ENCODE measurements around the gene C1QTNF1. TPM values are rescaled to one million over a fixed set of nuclear protein-coding genes. Genes with fewer than 3 reads are reported as not detected.
A peak's percentile ranks its signal among the peaks of the same experiment; 100 is the strongest.

C1QTNF1 gene
- total RNA-seq, 1 experiment from 2014 or later: 4.0 TPM

DNA sequence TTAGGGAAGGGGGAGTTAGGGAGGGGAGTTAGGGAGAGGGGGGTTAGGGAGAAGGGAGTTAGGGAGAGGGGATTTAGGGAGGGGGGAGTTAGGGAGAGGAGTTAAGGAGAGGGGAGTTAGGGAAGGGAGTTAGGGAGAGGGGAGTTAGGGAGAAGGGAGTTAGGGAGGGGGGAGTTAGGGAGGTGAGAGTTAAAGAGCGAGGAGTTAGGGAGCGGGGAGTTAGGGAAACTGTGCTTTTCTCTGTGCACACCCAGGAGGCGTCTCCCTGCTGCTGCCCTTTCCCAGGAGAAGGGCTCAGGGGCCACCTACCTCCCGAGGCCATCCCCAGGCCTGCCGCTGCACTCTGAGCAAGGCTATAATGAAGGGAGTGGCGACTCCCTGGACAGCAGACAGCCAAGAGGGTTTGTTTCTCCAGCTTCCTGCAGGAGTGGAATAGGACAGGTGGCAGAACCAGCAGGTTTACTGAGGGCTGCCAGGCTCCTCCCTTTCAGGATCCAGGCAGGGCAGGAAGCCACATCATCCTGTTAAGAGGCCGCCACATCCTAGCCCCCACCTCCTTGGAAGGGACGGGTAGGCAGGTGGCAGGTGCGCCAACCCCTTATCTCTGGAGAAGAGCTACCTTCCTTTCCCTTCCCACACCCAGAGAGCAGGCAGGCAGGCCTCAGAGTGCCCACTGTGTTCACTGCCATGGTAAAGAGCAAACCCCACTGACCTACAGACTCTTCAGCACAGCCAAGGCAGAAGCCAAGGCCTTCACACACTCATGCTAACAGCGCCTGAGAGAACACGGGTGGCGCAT lies 18.7 kb upstream of the C1QTNF1 start:
- Histone ChIP-seq H3K27ac (ENCODE audit: low read depth, low read length) (no peak overlapping the region; the same call in 1 of the 2 replicates), H4K20me1 (ENCODE audit: insufficient read depth) (no peaks in the 10 kb centered on the region), H2AFZ (ENCODE audit: low read depth, low read length, poor library complexity, severe bottlenecking) (no peak overlapping the region), H3K4me2 (ENCODE audit: low read length) (peak overlapping the region; percentile 10; the same call in 1 of the 2 replicates), H3K4me3 (replicated peaks in 1 of 2; ENCODE audit: low read depth in 1 of 2, low read length in 2 of 2) (no peak overlapping the region), H3K9me2 (ENCODE audit: insufficient read depth) (no peaks in the 10 kb centered on the region), H3K36me3 (ENCODE audit: control insufficient read depth in 1 of 2, insufficient read depth in 2 of 2, low read length in 2 of 2) (peaks cover 4 to 14% of the 10 kb centered on the region in 2 experiments; a peak in 2 of 4 replicates), H3K9me3 (ENCODE audit: control insufficient read depth in 1 of 2, insufficient read depth in 1 of 2, low read depth in 1 of 2, low read length in 2 of 2) (no peaks in the 10 kb centered on the region), H3K9ac (ENCODE audit: low read length) (no peak overlapping the region), H3K79me2 (ENCODE audit: insufficient read depth, low read length) (peaks cover 87% of the 10 kb centered on the region), H3K4me1 (ENCODE audit: control insufficient read depth in 1 of 2, insufficient read depth in 2 of 2, low read length in 2 of 2) (peaks cover 17 to 40% of the 10 kb centered on the region in 2 experiments), H3K27me3 (ENCODE audit: insufficient read depth, low read length) (no peaks in the 10 kb centered on the region)
- intact Hi-C loops (cut with micrococcal nuclease): no loop called here
- ATAC-seq: peak; percentile 7; the same call in 1 of the 2 replicates
- BruUV-seq (replicated peaks): no TSS peak
- POLR2A ChIA-PET: no interaction called here
- no peak for DNase-seq (ENCODE audit: low read depth, low spot score)
- RAD21 ChIA-PET (ENCODE audit: low non-redundant PET in 1 of 2, low total read pairs in 2 of 2, uncharacterized antibody in 2 of 2, unreplicated experiment in 2 of 2): no interaction called here
- CTCF ChIA-PET: no interaction called here
- TF ChIP-seq SP1 (IDR thresholded peaks at IDR 0.05; ENCODE audit: low read depth) (no peak), CBX3 (IDR thresholded peaks at IDR 0.05; ENCODE audit: low read depth) (no peak), FOSL1 (IDR thresholded peaks at IDR 0.05; ENCODE audit: low read depth) (no peak), SIN3A (IDR thresholded peaks at IDR 0.05; ENCODE audit: low read depth) (no peak), ZFX (IDR thresholded peaks at IDR 0.05) (no peak), POLR2AphosphoS5 (IDR thresholded peaks at IDR 0.05; ENCODE audit: low read depth, low read length) (no peak), ELF1 (IDR thresholded peaks at IDR 0.05; ENCODE audit: borderline replicate concordance, low read depth) (no peak), RAD21 (IDR thresholded peaks at IDR 0.05; ENCODE audit: low read depth) (no peak)
- TF ChIP-seq, protein P1, sequence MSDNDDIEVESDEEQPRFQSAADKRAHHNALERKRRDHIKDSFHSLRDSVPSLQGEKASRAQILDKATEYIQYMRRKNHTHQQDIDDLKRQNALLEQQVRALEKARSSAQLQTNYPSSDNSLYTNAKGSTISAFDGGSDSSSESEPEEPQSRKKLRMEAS (IDR thresholded peaks at IDR 0.05): no peak
- TF ChIP-seq, protein P2, sequence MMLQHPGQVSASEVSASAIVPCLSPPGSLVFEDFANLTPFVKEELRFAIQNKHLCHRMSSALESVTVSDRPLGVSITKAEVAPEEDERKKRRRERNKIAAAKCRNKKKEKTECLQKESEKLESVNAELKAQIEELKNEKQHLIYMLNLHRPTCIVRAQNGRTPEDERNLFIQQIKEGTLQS (IDR thresholded peaks at IDR 0.05): no peak

DNA sequence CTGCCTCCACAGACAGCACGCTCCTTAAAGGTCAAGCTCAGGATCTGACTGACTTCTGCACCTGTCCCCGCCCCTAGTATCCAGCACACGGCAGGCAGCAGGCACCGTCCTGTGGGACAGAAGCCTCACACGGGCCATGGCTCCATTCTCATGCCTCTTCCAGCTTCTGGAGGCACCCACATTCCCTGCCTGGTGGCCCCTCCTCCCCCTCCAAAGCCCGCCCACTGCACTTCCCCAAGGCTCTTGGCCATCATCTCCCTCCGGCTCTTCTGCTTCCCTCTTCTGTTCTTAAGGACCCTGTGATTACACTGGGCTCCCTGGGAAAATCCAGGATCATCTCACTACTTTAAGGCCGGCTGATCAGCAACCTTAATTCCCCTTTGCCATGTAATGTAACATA lies 17.9 kb upstream of the C1QTNF1 start:
- DNase-seq (ENCODE audit: low read depth, low spot score) (no peak), ATAC-seq (no peak)
- no peaks in the 10 kb centered on the region for H4K20me1 ChIP-seq (ENCODE audit: insufficient read depth)
- H3K4me2 ChIP-seq (ENCODE audit: low read length): no peak overlapping the region
- RAD21 ChIA-PET (ENCODE audit: low non-redundant PET in 1 of 2, low total read pairs in 2 of 2, uncharacterized antibody in 2 of 2, unreplicated experiment in 2 of 2): no interaction called here
- peaks cover 4 to 14% of the 10 kb centered on the region in 2 experiments; a peak in 2 of 4 replicates for H3K36me3 ChIP-seq (ENCODE audit: control insufficient read depth in 1 of 2, insufficient read depth in 2 of 2, low read length in 2 of 2)
- intact Hi-C loops (cut with micrococcal nuclease): no loop called here
- POLR2A ChIA-PET: no interaction called here
- H3K79me2 ChIP-seq (ENCODE audit: insufficient read depth, low read length): peaks cover 79% of the 10 kb centered on the region
- H3K4me1 ChIP-seq (ENCODE audit: control insufficient read depth in 1 of 2, insufficient read depth in 2 of 2, low read length in 2 of 2): peaks cover 19 to 48% of the 10 kb centered on the region in 2 experiments
- no peak overlapping the region for H3K9ac ChIP-seq (ENCODE audit: low read length)
- H3K27ac ChIP-seq (ENCODE audit: low read depth, low read length): no peak overlapping the region
- H2AFZ ChIP-seq (ENCODE audit: low read depth, low read length, poor library complexity, severe bottlenecking): no peak overlapping the region
- H3K9me2 ChIP-seq (ENCODE audit: insufficient read depth): no peaks in the 10 kb centered on the region
- no peaks in the 10 kb centered on the region for H3K27me3 ChIP-seq (ENCODE audit: insufficient read depth, low read length)
- no peak overlapping the region for H3K4me3 ChIP-seq (replicated peaks in 1 of 2; ENCODE audit: low read depth in 1 of 2, low read length in 2 of 2)
- H3K9me3 ChIP-seq (ENCODE audit: control insufficient read depth in 1 of 2, insufficient read depth in 1 of 2, low read depth in 1 of 2, low read length in 2 of 2): no peaks in the 10 kb centered on the region
- TF ChIP-seq, protein P3, sequence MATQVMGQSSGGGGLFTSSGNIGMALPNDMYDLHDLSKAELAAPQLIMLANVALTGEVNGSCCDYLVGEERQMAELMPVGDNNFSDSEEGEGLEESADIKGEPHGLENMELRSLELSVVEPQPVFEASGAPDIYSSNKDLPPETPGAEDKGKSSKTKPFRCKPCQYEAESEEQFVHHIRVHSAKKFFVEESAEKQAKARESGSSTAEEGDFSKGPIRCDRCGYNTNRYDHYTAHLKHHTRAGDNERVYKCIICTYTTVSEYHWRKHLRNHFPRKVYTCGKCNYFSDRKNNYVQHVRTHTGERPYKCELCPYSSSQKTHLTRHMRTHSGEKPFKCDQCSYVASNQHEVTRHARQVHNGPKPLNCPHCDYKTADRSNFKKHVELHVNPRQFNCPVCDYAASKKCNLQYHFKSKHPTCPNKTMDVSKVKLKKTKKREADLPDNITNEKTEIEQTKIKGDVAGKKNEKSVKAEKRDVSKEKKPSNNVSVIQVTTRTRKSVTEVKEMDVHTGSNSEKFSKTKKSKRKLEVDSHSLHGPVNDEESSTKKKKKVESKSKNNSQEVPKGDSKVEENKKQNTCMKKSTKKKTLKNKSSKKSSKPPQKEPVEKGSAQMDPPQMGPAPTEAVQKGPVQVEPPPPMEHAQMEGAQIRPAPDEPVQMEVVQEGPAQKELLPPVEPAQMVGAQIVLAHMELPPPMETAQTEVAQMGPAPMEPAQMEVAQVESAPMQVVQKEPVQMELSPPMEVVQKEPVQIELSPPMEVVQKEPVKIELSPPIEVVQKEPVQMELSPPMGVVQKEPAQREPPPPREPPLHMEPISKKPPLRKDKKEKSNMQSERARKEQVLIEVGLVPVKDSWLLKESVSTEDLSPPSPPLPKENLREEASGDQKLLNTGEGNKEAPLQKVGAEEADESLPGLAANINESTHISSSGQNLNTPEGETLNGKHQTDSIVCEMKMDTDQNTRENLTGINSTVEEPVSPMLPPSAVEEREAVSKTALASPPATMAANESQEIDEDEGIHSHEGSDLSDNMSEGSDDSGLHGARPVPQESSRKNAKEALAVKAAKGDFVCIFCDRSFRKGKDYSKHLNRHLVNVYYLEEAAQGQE (IDR thresholded peaks at IDR 0.05; ENCODE audit: low read depth): no peak
- TF ChIP-seq RAD21 (IDR thresholded peaks at IDR 0.05; ENCODE audit: low read depth) (no peak), ZFX (IDR thresholded peaks at IDR 0.05) (no peak), SRF (IDR thresholded peaks at IDR 0.05; ENCODE audit: low read depth) (no peak)
- CTCF ChIA-PET: no interaction called here
- BruUV-seq (replicated peaks): no TSS peak

Measured in HCT116 (cell line).